K562 (cell line): ENCODE data around the gene PBRM1. TPM values are rescaled to one million over a fixed set of nuclear protein-coding genes. Genes with fewer than 3 reads are reported as not detected.

ENCODE experiments used
- ATAC-seq: fragments of 200-7000 bp; cut with Tn5 transposase; 3 replicates; pipeline ENCODE4 v1.9.1; 2020; ENCODE audit warnings: moderate library complexity
- BruUV-seq: library from RNA; stranded (reverse); fragments of 400-500 nt; replicated peaks from 2 replicates; lab custom pipeline; 2021; lab: Mats Ljungman, UMichigan
- CTCF ChIA-PET: fragments of 300-600 bp; formaldehyde crosslinking; extraction: SDS; loops from one replicate; lab custom pipeline; 2021; ENCODE audit warnings: low intra/inter-chr PET ratio; lab: Yijun Ruan, JAX
- POLR2A ChIA-PET: fragments of 300-600, 350-650 bp; sonication (Branson Sonifier 250); formaldehyde crosslinking; extraction: SDS; loops from one replicate; lab custom pipeline; 2021; ENCODE audit warnings: antibody characterized with exemption, inconsistent platforms; lab: Yijun Ruan, JAX
- DNase-seq, 4 experiments: peaks; one replicate each; pipeline versions ENCODE4 v3.0.0 to v3.0.0-alpha.2; 2011 to 2018; ENCODE audit warnings: low spot score in 3 of 4, mixed read lengths in 3 of 4; ENCODE audit errors: extremely low read depth in 1 of 4
- FAIRE-seq: peaks from 2 replicates; lab custom pipeline; 2011; peaks lifted over from hg19 to GRCh38; lab: Jason Lieb, UNC
- H2AFZ ChIP-seq: 2 replicates; pipeline ENCODE4 v1.6.0; 2011; ENCODE audit warnings: low read depth, low read length, control low read depth, inconsistent platforms
- H3K27ac ChIP-seq: fragments of 200-600 bp; 3 replicates; pipeline ENCODE4 v1.8.0; 2011; ENCODE audit warnings: low read depth, mild to moderate bottlenecking, control low read depth, inconsistent platforms, low read length, moderate library complexity, mixed read lengths; ENCODE audit errors: extremely low read depth
- H3K27me3 ChIP-seq, 2 experiments: fragments of 300-600 bp in 1 of 2; 2 replicates in 1 of 2; 3 replicates in 1 of 2; pipeline versions ENCODE4 v1.6.0 to v1.8.0; 2011; ENCODE audit warnings: inconsistent platforms in 2 of 2, low read length in 2 of 2, mild to moderate bottlenecking in 1 of 2, mixed read lengths in 1 of 2, moderate library complexity in 1 of 2; ENCODE audit not compliant: control insufficient read depth in 2 of 2, insufficient read depth in 2 of 2
- H3K36me3 ChIP-seq: fragments of 300-600 bp; 3 replicates; pipeline ENCODE4 v1.8.0; 2011; ENCODE audit warnings: mild to moderate bottlenecking, low read length, inconsistent platforms; ENCODE audit not compliant: control insufficient read depth, insufficient read depth
- H3K4me1 ChIP-seq, 2 experiments: fragments of 200-600 bp in 1 of 2; replicated peaks in 1 of 2; 2 replicates in 1 of 2; 3 replicates in 1 of 2; pipeline versions ENCODE4 v1.5.1 to v1.8.0; 2011; ENCODE audit warnings: inconsistent platforms in 2 of 2, low read length in 2 of 2, mild to moderate bottlenecking in 1 of 2, mixed read lengths in 1 of 2, moderate library complexity in 1 of 2; ENCODE audit not compliant: control insufficient read depth in 2 of 2, insufficient read depth in 2 of 2
- H3K4me2 ChIP-seq: 2 replicates; pipeline ENCODE4 v1.6.1; 2011; ENCODE audit warnings: low read length, control low read depth, inconsistent platforms, mixed read lengths; ENCODE audit not compliant: insufficient read depth
- H3K4me3 ChIP-seq: fragments of 200-600 bp; sonication (generic), shearing (Covaris generic); 2 replicates; pipeline ENCODE4 v1.5.1; 2016; ENCODE audit warnings: control low read depth, inconsistent platforms
- H3K79me2 ChIP-seq: fragments of 200-600 bp; 3 replicates; pipeline ENCODE4 v1.8.0; 2011; ENCODE audit warnings: low read length, inconsistent platforms; ENCODE audit not compliant: control insufficient read depth, insufficient read depth
- H3K9ac ChIP-seq, 2 experiments: 2 replicates each; pipeline versions ENCODE4 v1.6.0 to v1.6.1; 2011; ENCODE audit warnings: low read depth in 2 of 2, low read length in 2 of 2, control low read depth in 1 of 2, inconsistent platforms in 1 of 2, mild to moderate bottlenecking in 1 of 2, mixed read lengths in 1 of 2; ENCODE audit not compliant: insufficient read depth in 1 of 2
- H3K9me1 ChIP-seq: one replicate; pipeline ENCODE4 v1.6.0; 2011; ENCODE audit warnings: inconsistent platforms, mild to moderate bottlenecking, low read length, moderate library complexity; ENCODE audit not compliant: control insufficient read depth, insufficient read depth
- H3K9me3 ChIP-seq: replicated peaks from 2 replicates; pipeline ENCODE4 v1.5.1; 2011; ENCODE audit warnings: low read depth, low read length, inconsistent platforms; ENCODE audit not compliant: control insufficient read depth, insufficient read depth
- H4K20me1 ChIP-seq: replicated peaks from 2 replicates; pipeline ENCODE4 v1.6.1; 2011; ENCODE audit warnings: low read length, inconsistent platforms, mixed read lengths; ENCODE audit not compliant: control insufficient read depth, insufficient read depth
- GABPB2 ChIP-seq: fragments of 250-450 bp; sonication (Bioruptor Pico); conservative IDR thresholded peaks from 2 replicates; pipeline ENCODE4 v1.5.1; 2021; ENCODE audit warnings: mild to moderate bottlenecking
- HNRNPH1 ChIP-seq: fragments of 200-400 bp; formaldehyde crosslinking; optimal IDR thresholded peaks from 2 replicates; pipeline ENCODE3; 2017; ENCODE audit warnings: low read depth, mild to moderate bottlenecking, low read length, moderate library complexity
- ZNF232 ChIP-seq: sonication (generic); formaldehyde crosslinking; IDR thresholded peaks from 2 replicates; pipeline ENCODE4 v1.8.0; 2022; ENCODE audit warnings: mild to moderate bottlenecking, missing genetic modification reagents
- WGBS: fragments of 100-300 bp; shearing (Covaris generic); methylation state at CpG from one replicate; pipeline ENCODE4 v1.1.6; 2016; ENCODE audit warnings: low coverage, mixed read lengths; ENCODE audit not compliant: insufficient coverage; ENCODE audit errors: missing lambda C conversion rate; 5-methylcytosine and 5-hydroxymethylcytosine counted together
- in situ Hi-C: fragments of 300-500 bp; cut with MboI; formaldehyde crosslinking; loops from 4 replicates; pipeline ENCODE4 v1.15.0; 2018; ENCODE audit warnings: inconsistent platforms, mixed read lengths
- intact Hi-C: fragments of 100-400 bp; cut with micrococcal nuclease; formaldehyde crosslinking; loops from 2 replicates; pipeline ENCODE4 v1.14.2; 2022
- polyA plus RNA-seq, 8 experiments: library from polyadenylated mRNA; depleted of rRNA in 4 of 8; stranded (reverse) in 5 of 8; unstranded in 3 of 8; fragments of >200 nt; fragmentation: Nextera tagmentation in 2 of 8; fragmentation: Illumina TruSeq in 1 of 8; extraction: Ambion mirVana in 2 of 8; extraction: Trizol in 1 of 8; gene quantifications; 2 replicates each; pipeline versions ENCODE4 v1.2.1 to v1.2.3, GENCODE V29; 2011 to 2014; ENCODE audit warnings: inconsistent platforms in 1 of 8, missing spikeins in 1 of 8
- total RNA-seq, 7 experiments: library from RNA; depleted of rRNA in 6 of 7; stranded (reverse); fragments of >200 nt in 6 of 7; fragmentation: Illumina TruSeq in 2 of 7; extraction: Trizol in 2 of 7; gene quantifications; 2 replicates each; pipeline versions ENCODE4 v1.2.1 to v1.2.3, GENCODE V29; 2011 to 2021; ENCODE audit warnings: low replicate concordance in 1 of 7
- TF ChIP-seq, protein P1 (sequence below): fragments of 450-650 bp; formaldehyde crosslinking; IDR thresholded peaks from 2 replicates; pipeline ENCODE4 v1.4.0; 2022; ENCODE audit warnings: missing genetic modification characterization
- TF ChIP-seq, protein P2 (sequence below): fragments of 450-650 bp; IDR thresholded peaks from 2 replicates; pipeline ENCODE4 v1.6.1; 2014; ENCODE audit warnings: low read depth, mild to moderate bottlenecking, moderate library complexity, borderline replicate concordance
- TF ChIP-seq, protein P3 (sequence below): fragments of 450-650 bp; formaldehyde crosslinking; conservative IDR thresholded peaks from 2 replicates; pipeline ENCODE4 v1.4.0; 2022; ENCODE audit warnings: mild to moderate bottlenecking, missing genetic modification characterization
- TF ChIP-seq, protein P4 (sequence below): fragments of 450-650 bp; IDR thresholded peaks from 2 replicates; pipeline ENCODE4 v1.6.1; 2016

Gene PBRM1
- total and polyA plus RNA-seq, 9 of the 15 experiments (the other 6 are each of a cell fraction or from before 2014, with no cell fraction given), result 3.9 to 31.8 (median 19.0) TPM

DNA sequence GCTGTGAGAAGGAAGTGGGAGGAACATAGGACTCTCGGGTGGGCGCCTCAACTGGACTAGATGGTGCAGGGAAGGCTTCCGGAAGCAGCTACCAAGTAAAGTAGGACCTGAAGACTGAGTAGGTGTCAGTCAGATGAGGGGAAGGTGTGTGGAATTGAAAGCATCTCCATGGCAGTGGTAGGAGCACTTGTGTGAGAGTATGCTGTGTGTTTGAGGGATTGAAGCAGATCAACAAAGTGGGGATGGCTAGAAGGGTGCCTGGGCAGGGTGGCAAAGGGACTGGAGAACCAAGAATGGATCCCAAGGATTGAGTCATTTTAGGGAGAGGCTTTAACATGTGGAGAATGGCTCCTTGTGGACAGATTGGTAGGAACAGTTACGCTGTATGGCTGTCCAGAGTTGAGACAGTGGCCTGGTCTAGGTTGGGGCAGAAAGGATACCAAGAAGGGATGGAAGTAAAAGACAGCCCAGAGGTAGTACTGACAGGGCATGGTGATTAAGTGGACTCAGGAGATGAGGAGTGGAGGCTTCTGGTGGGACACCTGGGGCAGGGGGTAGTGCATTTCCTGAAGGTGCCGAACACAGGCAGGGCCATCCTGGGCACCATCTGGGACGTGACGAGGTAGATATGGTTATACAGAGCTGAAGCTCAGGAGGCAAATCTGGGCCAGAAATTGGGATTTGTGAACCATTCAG is 147.8 kb downstream of the PBRM1 start:
- H4K20me1 ChIP-seq, result peaks cover 19% of the 10 kb centered on the region
- ChIA-PET CTCF (no interaction called here), POLR2A (interaction anchor here (0.5 to 1.1 kb wide), 6 partner anchors 8 to 472 kb away, joined by 3 to 4 read pairs (median 3); no protein-coding TSS in a partner anchor)
- no peak for TF ChIP-seq ZNF232
- no peak for TF ChIP-seq GABPB2 (CRISPR knock-in tag)
- TF ChIP-seq, protein P1, sequence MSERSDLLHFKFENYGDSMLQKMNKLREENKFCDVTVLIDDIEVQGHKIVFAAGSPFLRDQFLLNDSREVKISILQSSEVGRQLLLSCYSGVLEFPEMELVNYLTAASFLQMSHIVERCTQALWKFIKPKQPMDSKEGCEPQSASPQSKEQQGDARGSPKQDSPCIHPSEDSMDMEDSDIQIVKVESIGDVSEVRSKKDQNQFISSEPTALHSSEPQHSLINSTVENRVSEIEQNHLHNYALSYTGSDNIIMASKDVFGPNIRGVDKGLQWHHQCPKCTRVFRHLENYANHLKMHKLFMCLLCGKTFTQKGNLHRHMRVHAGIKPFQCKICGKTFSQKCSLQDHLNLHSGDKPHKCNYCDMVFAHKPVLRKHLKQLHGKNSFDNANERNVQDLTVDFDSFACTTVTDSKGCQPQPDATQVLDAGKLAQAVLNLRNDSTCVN (CRISPR knock-in tag), result no peak
- no peak for TF ChIP-seq HNRNPH1
- TF ChIP-seq, protein P2, sequence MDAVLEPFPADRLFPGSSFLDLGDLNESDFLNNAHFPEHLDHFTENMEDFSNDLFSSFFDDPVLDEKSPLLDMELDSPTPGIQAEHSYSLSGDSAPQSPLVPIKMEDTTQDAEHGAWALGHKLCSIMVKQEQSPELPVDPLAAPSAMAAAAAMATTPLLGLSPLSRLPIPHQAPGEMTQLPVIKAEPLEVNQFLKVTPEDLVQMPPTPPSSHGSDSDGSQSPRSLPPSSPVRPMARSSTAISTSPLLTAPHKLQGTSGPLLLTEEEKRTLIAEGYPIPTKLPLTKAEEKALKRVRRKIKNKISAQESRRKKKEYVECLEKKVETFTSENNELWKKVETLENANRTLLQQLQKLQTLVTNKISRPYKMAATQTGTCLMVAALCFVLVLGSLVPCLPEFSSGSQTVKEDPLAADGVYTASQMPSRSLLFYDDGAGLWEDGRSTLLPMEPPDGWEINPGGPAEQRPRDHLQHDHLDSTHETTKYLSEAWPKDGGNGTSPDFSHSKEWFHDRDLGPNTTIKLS, result no peak
- TF ChIP-seq, protein P3, sequence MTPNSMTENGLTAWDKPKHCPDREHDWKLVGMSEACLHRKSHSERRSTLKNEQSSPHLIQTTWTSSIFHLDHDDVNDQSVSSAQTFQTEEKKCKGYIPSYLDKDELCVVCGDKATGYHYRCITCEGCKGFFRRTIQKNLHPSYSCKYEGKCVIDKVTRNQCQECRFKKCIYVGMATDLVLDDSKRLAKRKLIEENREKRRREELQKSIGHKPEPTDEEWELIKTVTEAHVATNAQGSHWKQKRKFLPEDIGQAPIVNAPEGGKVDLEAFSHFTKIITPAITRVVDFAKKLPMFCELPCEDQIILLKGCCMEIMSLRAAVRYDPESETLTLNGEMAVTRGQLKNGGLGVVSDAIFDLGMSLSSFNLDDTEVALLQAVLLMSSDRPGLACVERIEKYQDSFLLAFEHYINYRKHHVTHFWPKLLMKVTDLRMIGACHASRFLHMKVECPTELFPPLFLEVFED, result no peak
- TF ChIP-seq, protein P4, sequence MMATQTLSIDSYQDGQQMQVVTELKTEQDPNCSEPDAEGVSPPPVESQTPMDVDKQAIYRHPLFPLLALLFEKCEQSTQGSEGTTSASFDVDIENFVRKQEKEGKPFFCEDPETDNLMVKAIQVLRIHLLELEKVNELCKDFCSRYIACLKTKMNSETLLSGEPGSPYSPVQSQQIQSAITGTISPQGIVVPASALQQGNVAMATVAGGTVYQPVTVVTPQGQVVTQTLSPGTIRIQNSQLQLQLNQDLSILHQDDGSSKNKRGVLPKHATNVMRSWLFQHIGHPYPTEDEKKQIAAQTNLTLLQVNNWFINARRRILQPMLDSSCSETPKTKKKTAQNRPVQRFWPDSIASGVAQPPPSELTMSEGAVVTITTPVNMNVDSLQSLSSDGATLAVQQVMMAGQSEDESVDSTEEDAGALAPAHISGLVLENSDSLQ, result peak; percentile 22; the same call in 1 of the 2 replicates
- TF ChIP-seq, all 486 proteins: peak for 1
- Histone ChIP-seq H3K9me1 (no peaks in the 10 kb centered on the region), H3K4me2 (peak overlapping the region; percentile 98), H3K36me3 (peaks cover 37% of the 10 kb centered on the region; the same call in 2 of the 3 replicates), H3K27ac (peak overlapping the region; percentile 91; the same call in 2 of the 3 replicates), H3K27me3 (no peaks in the 10 kb centered on the region), H3K79me2 (peaks cover 74% of the 10 kb centered on the region), H3K4me1 (peaks cover 27 to 32% of the 10 kb centered on the region in 2 experiments), H3K9ac (peak overlapping the region; percentile 95), H3K4me3 (peak overlapping the region; percentile 91), H2AFZ (no peak overlapping the region), H3K9me3 (no peaks in the 10 kb centered on the region)
- no TSS peak for BruUV-seq
- 32% methylated on average over 7 of the region's 7 CpGs for WGBS
- no peak for ATAC-seq
- intact Hi-C loops (loop anchor here (2.0 kb wide), 1 partner anchor 145 kb away; no protein-coding TSS in a partner anchor), in situ Hi-C loops (no loop called here)
- peak; percentile 52 for FAIRE-seq
- no peak for DNase-seq
